HG02610 (cell line): Measurements from ENCODE around the gene AKR1B1.

Experiments used
- ATAC-seq: cut with Tn5 transposase; IDR thresholded peaks from one replicate; pipeline ENCODE4 v1.9.1; 2021; ENCODE audit warnings: mild to moderate bottlenecking, moderate library complexity; ENCODE audit not compliant: unreplicated experiment

The AKR1B1 gene

GRCh38 chr7:134420424-134421125 is 38.3 kb downstream of the AKR1B1 start:
- ATAC-seq = no peak

- ATAC-seq = no peak
Observed at GRCh38 chr7:134419875-134420274, 39.0 kb downstream of the AKR1B1 start.

GRCh38 chr7:134419085-134419484 is 39.8 kb downstream of the AKR1B1 start:
- no peak for ATAC-seq

GRCh38 chr7:134415700-134416099 is 43.2 kb downstream of the AKR1B1 start:
- ATAC-seq = no peak

- no peak for ATAC-seq
Observed at GRCh38 chr7:134414109-134414508, 44.8 kb downstream of the AKR1B1 start.

GRCh38 chr7:134407311-134407710 is 51.6 kb downstream of the AKR1B1 start:
- no peak for ATAC-seq

GRCh38 chr7:134406431-134406830 is 52.5 kb downstream of the AKR1B1 start:
- ATAC-seq = no peak

- ATAC-seq = no peak
Observed at GRCh38 chr7:134405299-134405698, 53.6 kb downstream of the AKR1B1 start.

- ATAC-seq = no peak
Observed at GRCh38 chr7:134403062-134403461, 55.8 kb downstream of the AKR1B1 start.

- ATAC-seq = no peak
Observed at GRCh38 chr7:134400859-134401258, 58.0 kb downstream of the AKR1B1 start.

- no peak for ATAC-seq
Observed at GRCh38 chr7:134396031-134396430, 62.9 kb downstream of the AKR1B1 start.

GRCh38 chr7:134395604-134396003 is 63.3 kb downstream of the AKR1B1 start:
- ATAC-seq = no peak

GRCh38 chr7:134394056-134394455 is 64.8 kb downstream of the AKR1B1 start:
- ATAC-seq = no peak
